A549 (cell line): ENCODE data around the gene LRP1. TPM values are rescaled to one million over a fixed set of nuclear protein-coding genes. Genes with fewer than 3 reads are reported as not detected.

Source experiments
- ATAC-seq, 2 experiments: fragments of 200-7000 bp in 1 of 2; fragments of >200 bp in 1 of 2; cut with Nextera tagmentation in 1 of 2; cut with Tn5 transposase in 1 of 2; 3 replicates each; pipeline versions ENCODE4 v1.8.0 to v1.9.1; 2018 to 2020; ENCODE audit warnings: mild to moderate bottlenecking in 1 of 2, moderate library complexity in 1 of 2
- CTCF ChIA-PET: fragments of 300-600 bp; sonication (Branson Sonifier 250); formaldehyde crosslinking; extraction: SDS; loops from one replicate; lab custom pipeline; 2021; ENCODE audit warnings: antibody characterized with exemption, inconsistent platforms; lab: Yijun Ruan, JAX
- POLR2A ChIA-PET: fragments of 350-600 bp; formaldehyde crosslinking; extraction: SDS; loops from one replicate; lab custom pipeline; 2021; ENCODE audit warnings: antibody characterized with exemption, inconsistent platforms; lab: Yijun Ruan, JAX
- DNase-seq, 2 experiments: peaks; one replicate each; pipeline versions ENCODE4 v3.0.0 to v3.0.0-alpha.2; 2011 to 2016; ENCODE audit warnings: low read depth in 1 of 2, low spot score in 1 of 2
- FAIRE-seq: peaks from 2 replicates; lab custom pipeline; 2011; peaks lifted over from hg19 to GRCh38; lab: Jason Lieb, UNC
- H3K27ac ChIP-seq, 2 experiments: fragments of >200 bp; sonication (Bioruptor Twin); formaldehyde crosslinking; 3 replicates each; pipeline ENCODE4 v1.5.1; 2016 to 2017
- H3K4me1 ChIP-seq: fragments of >200 bp; sonication (Bioruptor Twin); formaldehyde crosslinking; 3 replicates; pipeline ENCODE4 v1.6.1; 2016
- H3K4me2 ChIP-seq: fragments of >200 bp; sonication (Bioruptor Twin); formaldehyde crosslinking; 3 replicates; pipeline ENCODE4 v1.6.1; 2016
- H3K4me3 ChIP-seq: fragments of >200 bp; sonication (Bioruptor Twin); formaldehyde crosslinking; 3 replicates; pipeline ENCODE4 v1.5.1; 2016
- H3K9me3 ChIP-seq: fragments of >200 bp; sonication (Bioruptor Twin); formaldehyde crosslinking; 3 replicates; pipeline ENCODE4 v1.6.1; 2016
- ATOH8 ChIP-seq: fragments of 250-450 bp; sonication (Bioruptor Pico); IDR thresholded peaks from 2 replicates; pipeline ENCODE4 v1.5.0; 2020; ENCODE audit warnings: low read depth, mild to moderate bottlenecking, moderate library complexity
- CEBPB ChIP-seq, 2 experiments: fragments of >200 bp in 1 of 2; sonication (Bioruptor Twin) in 1 of 2; formaldehyde crosslinking in 1 of 2; IDR thresholded peaks; 2 replicates each; pipeline ENCODE4 v1.6.1; 2012 to 2016
- CHD2 ChIP-seq: fragments of 150-350 bp; IDR thresholded peaks from 2 replicates; pipeline ENCODE4 v1.6.1; 2014; ENCODE audit warnings: low read length; ENCODE audit not compliant: partially characterized antibody
- ESRRA ChIP-seq: fragments of 150-350 bp; IDR thresholded peaks from 2 replicates; pipeline ENCODE4 v1.6.1; 2014; ENCODE audit warnings: mild to moderate bottlenecking, low read length, borderline replicate concordance
- HEYL ChIP-seq: fragments of 250-450 bp; sonication (Bioruptor Pico); IDR thresholded peaks from 2 replicates; pipeline ENCODE4 v1.8.0; 2021; ENCODE audit warnings: mild to moderate bottlenecking, moderate library complexity
- HMGXB4 ChIP-seq: fragments of 250-450 bp; sonication (Bioruptor Pico); IDR thresholded peaks from 2 replicates; pipeline ENCODE4 v1.5.0; 2021; ENCODE audit warnings: mild to moderate bottlenecking, moderate library complexity, borderline replicate concordance
- JUNB ChIP-seq: fragments of >200 bp; sonication (Bioruptor Twin); formaldehyde crosslinking; IDR thresholded peaks from 2 replicates; pipeline ENCODE4 v1.6.1; 2016
- KDM1A ChIP-seq: fragments of 200-600 bp; sonication (generic); IDR thresholded peaks from 2 replicates; pipeline ENCODE4 v1.6.1; 2016; ENCODE audit warnings: low read depth, mild to moderate bottlenecking
- MAFK ChIP-seq: fragments of 450-650 bp; IDR thresholded peaks from 2 replicates; pipeline ENCODE4 v1.6.1; 2014; ENCODE audit not compliant: partially characterized antibody
- PHF8 ChIP-seq: fragments of 200-600 bp; sonication (generic); IDR thresholded peaks from 2 replicates; pipeline ENCODE4 v1.6.1; 2016; ENCODE audit warnings: low read depth, mild to moderate bottlenecking, antibody characterized with exemption, moderate library complexity, borderline replicate concordance
- POLR2A ChIP-seq: IDR thresholded peaks from 2 replicates; pipeline ENCODE4 v1.6.1; 2012; ENCODE audit warnings: mild to moderate bottlenecking, low read length
- POLR2AphosphoS2 ChIP-seq: conservative IDR thresholded peaks from 2 replicates; pipeline ENCODE4 v1.6.1; 2012; ENCODE audit warnings: low read length, improper control_type of control experiment, inconsistent platforms
- TFCP2L1 ChIP-seq: fragments of 250-450 bp; sonication (Bioruptor Pico); IDR thresholded peaks from 2 replicates; pipeline ENCODE4 v1.5.0; 2021; ENCODE audit warnings: mild to moderate bottlenecking
- ZC3H11A ChIP-seq: fragments of 450-650 bp; IDR thresholded peaks from 2 replicates; pipeline ENCODE4 v1.6.1; 2014; ENCODE audit warnings: antibody characterized with exemption, mild to moderate bottlenecking
- ZNF302 ChIP-seq: fragments of 250-450 bp; sonication (Bioruptor Pico); IDR thresholded peaks from 2 replicates; pipeline ENCODE4 v1.9.0; 2021; ENCODE audit warnings: inconsistent platforms, mild to moderate bottlenecking, moderate library complexity
- ZSCAN20 ChIP-seq: fragments of 250-450 bp; sonication (Bioruptor Pico); IDR thresholded peaks from 2 replicates; pipeline ENCODE4 v1.8.0; 2022; ENCODE audit warnings: mild to moderate bottlenecking, moderate library complexity
- WGBS: methylation state at CpG from one replicate; pipeline ENCODE4 v1.1.6; 2017; ENCODE audit errors: missing lambda C conversion rate; 5-methylcytosine and 5-hydroxymethylcytosine counted together
- polyA plus RNA-seq, 4 experiments: library from polyadenylated mRNA; depleted of rRNA in 3 of 4; stranded (reverse); fragments of >200 nt; fragmentation: RNase III in 1 of 4; extraction: RNeasy Plus Mini Kit Qiagen cat#74134 plus additional on column Dnase treatment in 1 of 4; gene quantifications; 2 replicates in 3 of 4; 3 replicates in 1 of 4; pipeline ENCODE4 v1.2.3, GENCODE V29; 2011 to 2017
- TF ChIP-seq, protein P1 (sequence below): fragments of 150-350 bp; IDR thresholded peaks from 2 replicates; pipeline ENCODE4 v1.6.1; 2014; ENCODE audit warnings: low read depth, mild to moderate bottlenecking, low read length
- TF ChIP-seq, protein P2 (sequence below): IDR thresholded peaks from 2 replicates; pipeline ENCODE4 v1.6.1; 2012

LRP1 gene
- polyA plus RNA-seq, 2 of the 4 experiments (the other 2 are of a cell fraction): 5.6 to 9.4 TPM

DNA sequence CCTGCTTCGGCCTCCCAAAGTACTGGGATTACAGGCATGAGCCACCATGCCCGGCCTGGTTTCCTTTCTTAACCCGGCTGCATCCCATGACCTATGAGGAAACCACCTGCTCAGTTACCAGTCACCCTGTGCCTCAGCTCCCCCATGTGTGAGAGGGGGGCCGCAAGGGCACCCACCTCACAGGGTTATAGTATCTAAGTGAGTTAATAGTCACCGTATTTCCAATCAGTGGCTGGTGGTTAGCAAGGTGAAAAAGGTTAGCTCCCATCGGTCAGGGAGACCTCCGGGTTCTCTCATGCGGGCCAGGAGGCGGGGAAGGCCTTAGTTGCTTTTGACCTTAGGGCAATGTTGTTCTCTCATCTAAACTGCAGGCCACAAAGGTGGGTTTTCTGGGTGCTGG is 6.7 kb downstream of the LRP1 start:
- DNase-seq (no peak), FAIRE-seq (no peak), ATAC-seq (no peak)
- TF ChIP-seq HEYL (CRISPR knock-in tag): no peak
- no peak for TF ChIP-seq POLR2AphosphoS2
- no peak for TF ChIP-seq PHF8
- TF ChIP-seq, protein P1, sequence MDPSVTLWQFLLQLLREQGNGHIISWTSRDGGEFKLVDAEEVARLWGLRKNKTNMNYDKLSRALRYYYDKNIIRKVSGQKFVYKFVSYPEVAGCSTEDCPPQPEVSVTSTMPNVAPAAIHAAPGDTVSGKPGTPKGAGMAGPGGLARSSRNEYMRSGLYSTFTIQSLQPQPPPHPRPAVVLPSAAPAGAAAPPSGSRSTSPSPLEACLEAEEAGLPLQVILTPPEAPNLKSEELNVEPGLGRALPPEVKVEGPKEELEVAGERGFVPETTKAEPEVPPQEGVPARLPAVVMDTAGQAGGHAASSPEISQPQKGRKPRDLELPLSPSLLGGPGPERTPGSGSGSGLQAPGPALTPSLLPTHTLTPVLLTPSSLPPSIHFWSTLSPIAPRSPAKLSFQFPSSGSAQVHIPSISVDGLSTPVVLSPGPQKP: no peak
- TF ChIP-seq KDM1A: no peak
- no peak for TF ChIP-seq POLR2A
- TF ChIP-seq, protein P2, sequence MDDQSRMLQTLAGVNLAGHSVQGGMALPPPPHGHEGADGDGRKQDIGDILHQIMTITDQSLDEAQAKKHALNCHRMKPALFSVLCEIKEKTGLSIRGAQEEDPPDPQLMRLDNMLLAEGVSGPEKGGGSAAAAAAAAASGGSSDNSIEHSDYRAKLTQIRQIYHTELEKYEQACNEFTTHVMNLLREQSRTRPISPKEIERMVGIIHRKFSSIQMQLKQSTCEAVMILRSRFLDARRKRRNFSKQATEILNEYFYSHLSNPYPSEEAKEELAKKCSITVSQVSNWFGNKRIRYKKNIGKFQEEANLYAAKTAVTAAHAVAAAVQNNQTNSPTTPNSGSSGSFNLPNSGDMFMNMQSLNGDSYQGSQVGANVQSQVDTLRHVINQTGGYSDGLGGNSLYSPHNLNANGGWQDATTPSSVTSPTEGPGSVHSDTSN: no peak
- Histone ChIP-seq H3K9me3 (no peaks in the 10 kb centered on the region), H3K27ac (peak overlapping the region in 1 of 2 experiments; percentile 45; a peak in 2 of 6 replicates), H3K4me2 (no peak overlapping the region), H3K4me1 (peaks cover 39% of the 10 kb centered on the region), H3K4me3 (no peak overlapping the region)
- CTCF ChIA-PET: interaction anchor here (1.8 to 6.6 kb wide), 7 partner anchors 11 to 128 kb away, joined by 5 to 51 read pairs (median 10); no protein-coding TSS in a partner anchor
- POLR2A ChIA-PET: no interaction called here
- WGBS: 92% methylated on average over 9 of the region's 9 CpGs

DNA sequence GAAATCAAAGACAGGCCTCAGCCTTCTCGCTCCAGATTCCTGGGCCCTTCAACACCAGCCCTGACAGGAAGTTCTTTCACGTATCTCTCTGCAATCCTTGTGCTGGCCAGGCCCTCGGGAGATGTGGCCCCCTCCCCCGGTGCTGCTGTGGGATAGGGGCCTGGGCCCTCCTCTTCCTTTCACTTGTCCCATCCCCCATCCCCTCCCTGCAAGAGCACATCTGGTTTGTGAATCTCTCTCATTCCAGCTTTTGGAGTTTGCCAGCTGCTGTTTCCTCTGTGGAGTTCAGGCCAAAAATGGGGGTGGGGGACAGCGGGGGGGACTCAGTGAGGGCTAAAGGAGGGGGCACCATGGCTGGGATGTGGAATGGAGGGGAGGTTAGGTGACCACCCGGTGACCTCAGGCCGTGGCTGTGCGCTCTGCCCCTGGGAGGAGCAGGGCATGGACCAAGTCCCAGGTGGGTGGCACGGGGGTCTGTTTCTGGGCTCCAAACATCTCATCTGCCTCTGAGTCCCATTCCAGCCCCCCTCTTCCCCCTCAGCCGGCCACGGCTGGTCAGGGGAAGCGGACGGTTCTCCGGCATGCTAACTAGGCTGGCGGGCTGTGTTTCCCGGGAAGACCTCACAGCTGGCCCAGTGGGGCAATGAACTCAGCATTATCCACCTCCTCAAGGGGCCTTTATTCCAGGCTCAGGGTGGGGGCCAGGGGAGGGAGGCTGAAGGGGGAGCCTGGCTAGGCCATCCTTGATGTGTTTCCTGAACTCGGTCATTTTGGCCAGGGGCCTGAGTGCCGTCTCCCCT is 7.4 kb downstream of the LRP1 start:
- no peak for FAIRE-seq
- no peak for DNase-seq
- Histone ChIP-seq H3K4me3 (no peak overlapping the region), H3K27ac (peak overlapping the region in 1 of 2 experiments; percentile 45; a peak in 3 of 6 replicates), H3K4me2 (no peak overlapping the region), H3K4me1 (peaks cover 34% of the 10 kb centered on the region), H3K9me3 (no peaks in the 10 kb centered on the region)
- 80% methylated on average over 17 of the region's 18 CpGs for WGBS
- no peak for ATAC-seq
- CTCF ChIA-PET: interaction anchor here (0.6 to 6.6 kb wide), 10 partner anchors 11 to 128 kb away, joined by 3 to 51 read pairs (median 7); no protein-coding TSS in a partner anchor
- POLR2A ChIA-PET: interaction anchor here (1.2 kb wide), 1 partner anchor 8 kb away, joined by 4 read pairs; the partner anchor contains the start of gene LRP1
- TF ChIP-seq ZSCAN20 (CRISPR knock-in tag) (no peak), ZNF302 (CRISPR knock-in tag) (no peak), CEBPB (IDR thresholded peaks at IDR 0.05) (no peak), ATOH8 (CRISPR knock-in tag) (no peak), HMGXB4 (CRISPR knock-in tag) (no peak), JUNB (no peak), MAFK (no peak), CHD2 (no peak), ZC3H11A (no peak), TFCP2L1 (CRISPR knock-in tag) (no peak), ESRRA (no peak)
